Mammary epithelial cell (primary cell): ENCODE data around the gene PDE11A.

ENCODE experiments used
- CTCF ChIP-seq, 2 donors: IDR thresholded peaks in 1 of 2; conservative IDR thresholded peaks in 1 of 2; 2 replicates each; pipeline ENCODE4 v1.5.1; 2011 to 2012; ENCODE audit warnings: inconsistent platforms in 2 of 2, low read length in 2 of 2, mild to moderate bottlenecking in 2 of 2, control low read depth in 1 of 2, low read depth in 1 of 2; ENCODE audit not compliant: insufficient read depth in 1 of 2; ENCODE audit errors: extremely low read depth in 1 of 2
- EZH2 ChIP-seq: IDR thresholded peaks from 2 replicates; pipeline ENCODE4 v1.6.1; 2012; ENCODE audit warnings: low read length, inconsistent platforms, borderline replicate concordance

- TF ChIP-seq CTCF (conservative IDR thresholded peaks at IDR 0.05 in 1 of 2, IDR thresholded peaks at IDR 0.05 in 1 of 2; ENCODE audit: extremely low read depth in 1 of 2, insufficient read depth in 1 of 2, low read depth in 1 of 2, low read length in 2 of 2) (no peak), EZH2 (no peak)
Measured at GRCh38 chr2:177669625-177670330, 402.8 kb downstream of the PDE11A start.
